AG09319 (cell line): ENCODE results near the gene MAST2.
"Not testable (repeated sequence)": the region's sequence is repeated elsewhere in the genome, so short reads cannot be mapped to it uniquely, and the experiment has no call there.

Experiments
- DNase-seq: peaks from one replicate; pipeline ENCODE4 v3.0.0-alpha.2; 2010; ENCODE audit warnings: low read depth; ENCODE audit errors: extremely low read depth
- TF ChIP-seq, protein P1 (sequence below): IDR thresholded peaks from 2 replicates; pipeline ENCODE4 v1.5.1; 2011; ENCODE audit warnings: low read depth, mild to moderate bottlenecking, inconsistent platforms, low read length, moderate library complexity

MAST2 gene

GRCh38 chr1:45952072-45952471 lies 148.7 kb downstream of the MAST2 start:
- TF ChIP-seq, protein P1, sequence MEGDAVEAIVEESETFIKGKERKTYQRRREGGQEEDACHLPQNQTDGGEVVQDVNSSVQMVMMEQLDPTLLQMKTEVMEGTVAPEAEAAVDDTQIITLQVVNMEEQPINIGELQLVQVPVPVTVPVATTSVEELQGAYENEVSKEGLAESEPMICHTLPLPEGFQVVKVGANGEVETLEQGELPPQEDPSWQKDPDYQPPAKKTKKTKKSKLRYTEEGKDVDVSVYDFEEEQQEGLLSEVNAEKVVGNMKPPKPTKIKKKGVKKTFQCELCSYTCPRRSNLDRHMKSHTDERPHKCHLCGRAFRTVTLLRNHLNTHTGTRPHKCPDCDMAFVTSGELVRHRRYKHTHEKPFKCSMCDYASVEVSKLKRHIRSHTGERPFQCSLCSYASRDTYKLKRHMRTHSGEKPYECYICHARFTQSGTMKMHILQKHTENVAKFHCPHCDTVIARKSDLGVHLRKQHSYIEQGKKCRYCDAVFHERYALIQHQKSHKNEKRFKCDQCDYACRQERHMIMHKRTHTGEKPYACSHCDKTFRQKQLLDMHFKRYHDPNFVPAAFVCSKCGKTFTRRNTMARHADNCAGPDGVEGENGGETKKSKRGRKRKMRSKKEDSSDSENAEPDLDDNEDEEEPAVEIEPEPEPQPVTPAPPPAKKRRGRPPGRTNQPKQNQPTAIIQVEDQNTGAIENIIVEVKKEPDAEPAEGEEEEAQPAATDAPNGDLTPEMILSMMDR = no peak

DNA sequence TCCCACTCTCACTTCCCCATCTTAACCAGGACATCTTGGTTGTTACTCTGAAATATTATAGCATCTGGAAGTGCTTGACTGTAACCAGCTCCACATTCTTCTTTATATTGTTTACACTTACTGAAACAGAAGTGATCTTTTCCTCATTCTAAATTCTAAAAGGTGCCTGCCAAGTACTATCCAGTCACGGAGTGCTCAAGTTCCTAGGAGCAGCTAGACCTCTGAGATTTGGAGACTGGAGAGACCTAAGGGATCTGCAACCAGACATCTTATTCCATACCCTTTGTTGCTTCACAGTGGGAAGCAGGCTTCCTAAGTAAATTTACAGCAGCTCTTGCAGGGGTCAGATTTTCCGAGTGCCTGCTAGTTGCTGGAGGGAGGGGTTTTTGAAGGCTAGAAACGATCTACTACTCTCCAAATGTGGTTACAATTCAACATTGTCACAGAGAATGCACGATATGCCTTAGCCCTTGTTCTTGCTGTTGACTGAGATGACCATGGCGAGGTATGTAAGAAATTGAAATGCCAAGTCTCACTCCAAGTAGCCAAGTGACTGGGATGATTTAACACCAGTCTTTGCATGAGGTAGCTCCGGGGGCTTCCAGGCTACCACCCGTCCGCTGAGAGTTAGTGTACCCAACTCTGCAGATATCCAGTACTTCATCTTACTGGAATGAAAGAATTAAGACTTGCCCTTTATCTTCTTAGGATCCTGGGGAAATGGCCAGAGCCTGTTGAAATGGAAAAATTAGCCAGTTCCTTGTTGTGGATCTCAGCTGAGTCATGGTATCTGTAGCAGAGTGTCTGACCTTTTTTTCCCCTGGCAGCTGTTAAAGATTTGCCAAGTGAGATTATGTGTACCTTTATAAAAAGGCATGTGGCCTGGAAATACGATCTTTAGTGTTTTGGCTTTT lies 150.8 kb downstream of the MAST2 start:
- peak; percentile 66 for DNase-seq

More at GRCh38 chr1:45952072-45952471, 148.7 kb downstream of the MAST2 start:
- DNase-seq = no peak

DNA sequence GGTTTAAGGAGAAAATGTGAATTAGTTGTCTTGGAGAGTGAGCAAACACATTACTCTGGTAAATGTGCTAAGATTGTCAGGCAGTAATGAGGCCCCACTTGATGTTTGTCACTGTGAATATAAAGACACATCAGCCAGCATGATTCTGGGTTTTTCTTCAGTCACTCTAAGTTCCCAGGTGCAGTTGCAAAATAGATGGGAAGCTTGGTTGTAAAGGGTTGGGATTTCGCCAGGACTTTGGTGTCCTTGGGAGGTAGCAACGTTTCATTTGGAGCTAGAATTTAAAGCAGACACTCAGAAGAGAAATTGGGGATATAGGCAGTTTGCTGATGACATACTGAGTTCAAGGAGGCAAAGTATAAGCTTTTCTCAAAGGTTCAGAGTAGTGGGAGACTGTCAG lies 154.3 kb downstream of the MAST2 start:
- DNase-seq = no peak
- TF ChIP-seq, protein P1 = no peak

More for the DNA sequence above, 150.8 kb downstream of the MAST2 start:
- TF ChIP-seq, protein P1 = no peak

- DNase-seq = no peak
- TF ChIP-seq, protein P1 = no peak
Observed at GRCh38 chr1:45958317-45958716, 154.9 kb downstream of the MAST2 start.

DNA sequence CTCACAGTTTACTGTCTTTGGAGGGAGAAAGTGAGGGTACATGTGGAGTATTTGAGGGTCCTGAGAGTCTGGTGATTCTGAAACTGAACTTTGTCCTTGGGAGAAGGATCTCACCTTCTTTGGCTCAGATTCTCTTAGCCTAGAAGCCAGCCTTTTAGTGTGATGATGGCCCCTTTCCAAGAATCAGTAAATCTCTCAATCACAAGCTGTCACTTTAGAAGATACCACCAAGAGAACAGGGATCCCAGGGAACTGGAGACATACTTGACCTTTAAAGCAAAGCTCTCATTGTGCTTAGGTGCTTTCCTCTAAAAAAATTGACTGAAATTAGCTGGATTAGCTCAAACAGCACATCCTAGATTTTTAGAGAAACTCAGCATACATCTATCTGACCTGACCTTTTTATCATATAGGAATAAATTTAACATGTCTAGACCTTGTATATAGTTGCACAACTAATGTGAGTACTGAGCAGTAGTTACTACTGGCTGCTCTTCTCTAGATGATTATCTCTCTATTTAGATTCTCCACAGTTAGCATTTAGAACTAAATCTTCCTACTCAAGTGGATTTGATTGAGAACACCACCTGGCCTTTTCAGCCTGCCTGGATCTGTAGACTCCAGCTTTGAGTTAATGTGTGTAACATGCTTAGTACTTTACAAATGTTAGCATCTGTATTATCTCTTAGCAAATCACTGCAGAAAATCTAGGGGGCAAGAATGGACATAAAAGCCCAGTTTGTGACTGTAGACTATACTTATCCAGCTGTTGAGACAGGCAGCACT lies 157.7 kb downstream of the MAST2 start:
- DNase-seq = no peak
- TF ChIP-seq, protein P1 = no peak

DNA sequence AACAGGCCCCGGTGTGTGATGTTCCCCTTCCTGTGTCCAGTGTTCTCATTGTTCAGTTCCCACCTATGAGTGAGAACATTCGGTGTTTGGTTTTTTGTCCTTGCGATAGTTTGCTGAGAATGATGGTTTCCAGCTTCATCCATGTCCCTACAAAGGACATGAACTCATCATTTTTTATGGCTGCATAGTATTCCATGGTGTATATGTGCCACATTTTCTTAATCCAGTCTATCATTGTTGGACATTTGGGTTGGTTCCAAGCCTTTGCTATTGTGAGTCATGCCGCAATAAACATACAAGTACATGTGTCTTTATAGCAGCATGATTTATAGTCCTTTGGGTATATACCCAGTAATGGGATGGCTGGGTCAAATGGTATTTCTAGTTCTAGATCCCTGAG lies 158.5 kb downstream of the MAST2 start:
- not testable (repeated sequence) for DNase-seq

DNA sequence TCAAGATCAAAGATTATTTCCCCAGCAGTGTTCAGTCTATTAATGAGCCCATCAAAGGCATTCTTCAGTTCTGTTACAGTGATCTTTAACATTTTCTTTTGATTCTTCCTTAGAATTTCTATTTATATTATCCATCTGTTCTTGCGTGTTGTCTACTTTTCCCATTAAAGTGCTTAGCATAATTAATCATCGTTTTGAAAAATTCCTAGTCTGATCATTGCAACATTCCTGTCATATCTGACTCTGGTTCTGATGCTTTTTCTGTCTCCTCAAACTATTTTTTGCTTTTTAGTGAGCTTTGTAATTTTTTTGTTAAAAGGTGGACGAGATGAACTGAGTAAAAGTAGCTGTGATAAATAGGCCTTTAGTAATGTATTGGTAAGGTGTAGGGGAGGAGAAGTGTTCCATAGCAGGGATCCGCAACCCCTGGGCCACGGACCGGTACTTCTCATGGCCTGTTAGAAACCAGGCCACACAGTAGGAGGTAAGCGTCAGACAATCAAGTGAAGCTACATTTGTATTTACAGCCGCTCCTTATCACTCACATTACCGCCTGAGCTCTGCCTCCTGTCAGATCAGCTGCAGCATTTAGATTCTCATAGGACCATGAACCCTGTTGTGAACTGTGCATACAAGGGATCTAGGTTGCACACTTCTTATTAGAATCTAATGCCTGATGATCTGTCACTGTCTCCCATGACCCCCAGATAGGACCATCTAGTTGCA lies 165.7 kb downstream of the MAST2 start:
- TF ChIP-seq, protein P1 = no peak
- no peak for DNase-seq
